GM23338 (cell line): ENCODE results near the gene SUSD3. TPM values are rescaled to one million over a fixed set of nuclear protein-coding genes. Genes with fewer than 3 reads are reported as not detected.

Experiments
- ATAC-seq: fragments of 200-7000 bp; cut with Tn5 transposase; 3 replicates; pipeline ENCODE4 v1.9.1; 2020
- DNase-seq: peaks from one replicate; pipeline ENCODE4 v3.0.0-alpha.2; 2015; ENCODE audit warnings: low spot score
- H2AFZ ChIP-seq: fragments of 200-600 bp; sonication (generic); 2 replicates; pipeline ENCODE4 v1.8.0; 2016; ENCODE audit warnings: antibody characterized with exemption, mild to moderate bottlenecking, moderate library complexity
- H3F3A ChIP-seq: fragments of 200-600 bp; sonication (generic); replicated peaks from 2 replicates; pipeline ENCODE4 v1.8.0; 2017; ENCODE audit warnings: antibody characterized with exemption, mixed run types, low read depth
- H3K27ac ChIP-seq: fragments of 200-600 bp; sonication (generic); 2 replicates; pipeline ENCODE4 v1.6.1; 2016; ENCODE audit warnings: low read depth
- H3K27me3 ChIP-seq: fragments of 200-600 bp; sonication (generic); 2 replicates; pipeline ENCODE4 v1.8.0; 2016; ENCODE audit warnings: mild to moderate bottlenecking, mixed run types, moderate library complexity; ENCODE audit not compliant: insufficient read depth
- H3K36me3 ChIP-seq: fragments of 200-600 bp; sonication (generic); 2 replicates; pipeline ENCODE4 v1.8.0; 2016; ENCODE audit warnings: mild to moderate bottlenecking; ENCODE audit not compliant: insufficient read depth
- H3K4me1 ChIP-seq: fragments of 200-600 bp; sonication (generic); 2 replicates; pipeline ENCODE4 v1.8.0; 2016; ENCODE audit warnings: mild to moderate bottlenecking, moderate library complexity; ENCODE audit not compliant: insufficient read depth
- H3K4me2 ChIP-seq: fragments of 200-600 bp; sonication (generic); 2 replicates; pipeline ENCODE4 v1.7.1; 2017; ENCODE audit warnings: mixed run types
- H3K4me3 ChIP-seq: fragments of 200-600 bp; sonication (generic); 2 replicates; pipeline ENCODE4 v1.6.1; 2016; ENCODE audit warnings: mixed run types
- H3K79me2 ChIP-seq: fragments of 200-600 bp; sonication (generic); replicated peaks from 2 replicates; pipeline ENCODE4 v1.8.0; 2017; ENCODE audit warnings: mild to moderate bottlenecking; ENCODE audit not compliant: insufficient read depth
- H3K9me2 ChIP-seq: fragments of 200-600 bp; sonication (generic); 2 replicates; pipeline ENCODE4 v1.8.0; 2017; ENCODE audit not compliant: insufficient read depth
- H4K20me1 ChIP-seq: fragments of 200-600 bp; sonication (generic); replicated peaks from 2 replicates; pipeline ENCODE4 v1.8.0; 2017; ENCODE audit warnings: mild to moderate bottlenecking; ENCODE audit not compliant: insufficient read depth
- H3K27ac Mint-ChIP-seq: 2 replicates; pipeline ENCODE4 v1.8.0; 2020; ENCODE audit warnings: inconsistent platforms, mild to moderate bottlenecking, moderate library complexity, mixed read lengths
- H3K27me3 Mint-ChIP-seq: 3 replicates; pipeline ENCODE4 v1.8.0; 2022; ENCODE audit warnings: low read depth, mild to moderate bottlenecking, moderate library complexity, mixed read lengths, inconsistent platforms; ENCODE audit not compliant: insufficient read depth, poor library complexity
- H3K36me3 Mint-ChIP-seq: 3 replicates; pipeline ENCODE4 v1.8.0; 2021; ENCODE audit warnings: low read depth, mild to moderate bottlenecking, inconsistent platforms, moderate library complexity, mixed read lengths
- H3K4me1 Mint-ChIP-seq: 3 replicates; pipeline ENCODE4 v1.8.0; 2020; ENCODE audit warnings: mild to moderate bottlenecking, inconsistent platforms, mixed read lengths
- H3K4me3 Mint-ChIP-seq: 3 replicates; pipeline ENCODE4 v1.8.0; 2021; ENCODE audit warnings: moderate library complexity, mild to moderate bottlenecking, inconsistent platforms, mixed read lengths
- H3K9me3 Mint-ChIP-seq: 3 replicates; pipeline ENCODE4 v1.8.0; 2020; ENCODE audit warnings: moderate library complexity, mild to moderate bottlenecking, inconsistent platforms, mixed read lengths
- CTCF ChIP-seq, 2 experiments: fragments of 200-600 bp in 1 of 2; sonication (generic) in 1 of 2; conservative IDR thresholded peaks; 2 replicates each; pipeline versions ENCODE4 v1.5.1 to v1.6.1; 2016 to 2017; ENCODE audit warnings: antibody characterized with exemption in 2 of 2, low read depth in 2 of 2, mild to moderate bottlenecking in 2 of 2, moderate library complexity in 1 of 2
- ETS1 ChIP-seq: IDR thresholded peaks from 2 replicates; pipeline ENCODE4 v1.6.1; 2016; ENCODE audit warnings: antibody characterized with exemption
- EZH2 ChIP-seq: fragments of 200-600 bp; sonication (generic); IDR thresholded peaks from one replicate; pipeline ENCODE4 v1.8.0; 2017; ENCODE audit warnings: antibody characterized with exemption, mild to moderate bottlenecking, low read depth; ENCODE audit not compliant: unreplicated experiment
- EZH2phosphoT487 ChIP-seq: fragments of 200-600 bp; sonication (generic); IDR thresholded peaks from one replicate; pipeline ENCODE4 v1.8.1; 2018; ENCODE audit warnings: antibody characterized with exemption; ENCODE audit not compliant: unreplicated experiment
- JUNB ChIP-seq: IDR thresholded peaks from one replicate; pipeline ENCODE4 v1.6.1; 2016; ENCODE audit warnings: antibody characterized with exemption; ENCODE audit not compliant: unreplicated experiment
- NANOG ChIP-seq: IDR thresholded peaks from 2 replicates; pipeline ENCODE4 v1.6.1; 2016; ENCODE audit warnings: antibody characterized with exemption, borderline replicate concordance
- POLR2AphosphoS5 ChIP-seq: IDR thresholded peaks from 2 replicates; pipeline ENCODE4 v1.6.1; 2016; ENCODE audit warnings: antibody characterized with exemption, low read depth
- REST ChIP-seq: IDR thresholded peaks from one replicate; pipeline ENCODE4 v1.6.1; 2018; ENCODE audit warnings: antibody characterized with exemption; ENCODE audit not compliant: unreplicated experiment
- ZNF114 ChIP-seq: fragments of 250-450 bp; sonication (Bioruptor Pico); IDR thresholded peaks from 2 replicates; pipeline ENCODE4 v1.5.0; 2020; ENCODE audit warnings: mild to moderate bottlenecking, moderate library complexity
- polyA plus RNA-seq: library from polyadenylated mRNA; unstranded; fragments of >200 nt; fragmentation: Nextera tagmentation; extraction: Ambion mirVana; gene quantifications from 2 replicates; pipeline ENCODE4 v1.2.1, GENCODE V29; 2016
- total RNA-seq: library from RNA; depleted of rRNA; stranded (reverse); fragments of >200 nt; shearing (Covaris generic); gene quantifications from 2 replicates; pipeline ENCODE4 v1.2.3, GENCODE V29; 2014

SUSD3 gene
- total and polyA plus RNA-seq, 2 experiments from 2014 or later, result 6.9 to 20.1 TPM

DNA sequence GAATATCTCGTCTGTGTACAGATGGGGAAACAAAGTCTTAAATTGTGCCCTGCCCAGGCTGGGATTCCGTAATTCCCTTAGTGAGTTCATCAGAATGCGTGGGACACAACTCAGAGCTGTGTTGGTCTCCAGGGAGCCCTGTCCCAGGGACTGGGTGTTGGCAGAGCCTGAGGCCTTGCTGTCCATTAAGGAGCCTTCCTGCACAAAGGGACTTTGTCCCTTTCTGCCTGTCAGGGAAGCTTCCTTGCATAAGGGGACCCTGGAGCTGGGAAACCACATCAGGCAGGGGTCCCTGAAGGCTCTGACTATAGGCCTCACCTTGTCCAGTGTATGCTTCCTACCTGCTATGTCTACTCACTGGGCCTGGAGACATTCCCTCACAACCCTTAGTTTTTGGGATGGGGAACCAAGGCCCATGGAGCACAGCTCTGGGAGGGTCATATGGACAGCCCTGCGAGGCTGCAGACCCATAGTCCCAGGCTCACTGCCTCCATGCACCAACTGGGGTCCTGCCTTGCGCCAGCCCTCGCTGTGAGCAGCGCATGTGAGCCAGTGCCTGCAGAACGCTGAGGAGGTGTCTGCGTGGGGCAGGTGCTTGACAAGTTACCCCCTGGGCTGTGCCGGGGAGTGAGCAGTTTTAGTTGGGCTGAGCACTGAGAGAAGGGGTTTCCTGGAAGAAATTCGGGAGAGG, 39.2 kb downstream of the SUSD3 start:
- H3K4me2 ChIP-seq, result peak overlapping the region; percentile 94; the same call in 1 of the 2 replicates
- H4K20me1 ChIP-seq, result no peaks in the 10 kb centered on the region; the same call in 1 of the 2 replicates
- H3K27ac ChIP-seq, result no peak overlapping the region
- H2AFZ ChIP-seq, result no peak overlapping the region
- ATAC-seq (no peak), DNase-seq (no peak)
- Mint-ChIP-seq H3K9me3 (peaks cover 4% of the 10 kb centered on the region; the same call in 1 of the 3 replicates), H3K4me3 (peak overlapping the region; percentile 82), H3K36me3 (peaks cover 3% of the 10 kb centered on the region; the same call in 1 of the 3 replicates), H3K27me3 (peaks cover 7% of the 10 kb centered on the region), H3K27ac (no peak overlapping the region), H3K4me1 (peaks cover 10% of the 10 kb centered on the region)
- H3K27me3 ChIP-seq, result peaks cover 8% of the 10 kb centered on the region; the same call in 1 of the 2 replicates
- H3K4me1 ChIP-seq, result 0 out of 2 replicates have a peak, but pooled peaks cover 3% of the 10 kb centered on the region
- TF ChIP-seq JUNB, result no peak
- no peak for TF ChIP-seq ETS1
- TF ChIP-seq POLR2AphosphoS5, result no peak
- TF ChIP-seq NANOG, result no peak
- no peak for TF ChIP-seq CTCF (conservative IDR thresholded peaks at IDR 0.05; ENCODE audit: low read depth in 2 of 2)
- no peak for TF ChIP-seq REST
- TF ChIP-seq ZNF114 (CRISPR knock-in tag), result no peak
- no peak for TF ChIP-seq EZH2
- TF ChIP-seq EZH2phosphoT487, result no peak
- 0 out of 2 replicates have a peak, but pooled peaks cover 8% of the 10 kb centered on the region for H3F3A ChIP-seq
- H3K9me2 ChIP-seq, result no peaks in the 10 kb centered on the region
- H3K79me2 ChIP-seq, result peaks cover 19% of the 10 kb centered on the region
- H3K4me3 ChIP-seq, result peak overlapping the region; percentile 92; the same call in 1 of the 2 replicates
- H3K36me3 ChIP-seq, result no peaks in the 10 kb centered on the region; the same call in 1 of the 2 replicates
